Measurements from ENCODE around the gene DAZAP2. TPM values are rescaled to one million over a fixed set of nuclear protein-coding genes. Genes with fewer than 3 reads are reported as not detected.
A peak's percentile ranks its signal among the peaks of the same experiment; 100 is the strongest.

DAZAP2 gene
- total and polyA plus RNA-seq, 2 of the 13 experiments (the other 11 are each of a cell fraction or from before 2014, with no cell fraction given): 64.5 to 222 TPM

DNA sequence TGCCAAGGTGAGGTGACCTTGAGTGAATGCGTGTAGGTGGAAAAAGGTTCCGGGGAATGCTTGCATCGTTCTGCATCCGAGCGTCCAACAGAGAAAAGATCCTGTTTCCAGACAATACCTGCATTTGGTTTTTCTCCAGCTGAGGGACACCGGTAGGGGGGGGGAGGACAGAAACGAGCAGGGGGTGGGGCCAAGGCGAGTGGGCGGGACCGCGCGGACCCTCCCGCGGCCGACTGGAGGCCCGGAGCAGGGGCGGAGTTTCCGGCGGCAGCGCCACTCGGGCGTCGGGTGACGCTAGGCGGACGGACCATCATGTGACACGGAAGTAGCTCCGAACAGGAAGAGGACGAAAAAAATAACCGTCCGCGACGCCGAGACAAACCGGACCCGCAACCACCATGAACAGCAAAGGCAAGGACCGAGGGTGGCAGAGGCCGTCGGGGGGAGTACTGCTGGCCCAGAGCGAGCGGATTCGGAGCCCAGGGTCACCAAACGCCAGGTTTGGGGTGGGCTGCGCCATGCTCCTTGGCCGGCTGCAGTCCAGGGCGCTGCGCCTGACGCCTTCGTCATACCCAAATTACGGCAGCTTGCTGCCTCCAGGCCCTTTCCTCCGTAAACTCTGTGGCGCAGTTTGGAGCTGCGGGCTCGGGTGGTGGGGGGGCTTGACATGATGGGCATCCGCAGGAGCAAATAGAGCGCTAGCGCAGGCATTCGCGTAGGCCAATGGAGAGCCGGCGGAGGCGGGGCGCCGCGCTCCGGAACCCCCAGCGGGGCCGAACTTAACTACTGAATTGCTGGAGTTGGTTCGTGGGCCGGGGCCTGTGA is at the start of gene DAZAP2 (continued):
- TF ChIP-seq JUNB (CRISPR knock-in tag; IDR thresholded peaks at IDR 0.05; ENCODE audit: borderline replicate concordance) (no peak), ZNF501 (CRISPR knock-in tag; IDR thresholded peaks at IDR 0.05) (peak; percentile 67), ZKSCAN8 (CRISPR knock-in tag; IDR thresholded peaks at IDR 0.05; ENCODE audit: borderline replicate concordance) (no peak), MATR3 (CRISPR knock-in tag; IDR thresholded peaks at IDR 0.05) (no peak), PPARG (CRISPR knock-in tag; conservative IDR thresholded peaks at IDR 0.05) (0 out of 2 replicates have a peak, but pooled peaks have one; percentile 7), ZNF773 (CRISPR knock-in tag; IDR thresholded peaks at IDR 0.05; ENCODE audit: borderline replicate concordance) (peak; percentile 56; the same call in 1 of the 2 replicates), ZSCAN22 (CRISPR knock-in tag; IDR thresholded peaks at IDR 0.05) (no peak), SRSF1 (optimal IDR thresholded peaks at IDR 0.05; ENCODE audit: low read depth, low read length) (peak; percentile 79), SKI (IDR thresholded peaks at IDR 0.05; ENCODE audit: partially characterized antibody) (peak; percentile 8), REXO4 (CRISPR knock-in tag; IDR thresholded peaks at IDR 0.05; ENCODE audit: borderline replicate concordance) (no peak), RFX5 (IDR thresholded peaks at IDR 0.05; ENCODE audit: low read depth, low read length) (peak; percentile 9; the same call in 1 of the 2 replicates), TGIF2 (CRISPR knock-in tag; IDR thresholded peaks at IDR 0.05) (no peak; the same call in 1 of the 2 replicates), KLF12 (CRISPR knock-in tag; IDR thresholded peaks at IDR 0.05; ENCODE audit: borderline replicate concordance) (no peak), MIER3 (CRISPR knock-in tag; IDR thresholded peaks at IDR 0.05; ENCODE audit: borderline replicate concordance) (no peak; the same call in 1 of the 2 replicates), SNRNP70 (IDR thresholded peaks at IDR 0.05; ENCODE audit: low read depth, low read length) (no peak)
- TF ChIP-seq, protein P1, sequence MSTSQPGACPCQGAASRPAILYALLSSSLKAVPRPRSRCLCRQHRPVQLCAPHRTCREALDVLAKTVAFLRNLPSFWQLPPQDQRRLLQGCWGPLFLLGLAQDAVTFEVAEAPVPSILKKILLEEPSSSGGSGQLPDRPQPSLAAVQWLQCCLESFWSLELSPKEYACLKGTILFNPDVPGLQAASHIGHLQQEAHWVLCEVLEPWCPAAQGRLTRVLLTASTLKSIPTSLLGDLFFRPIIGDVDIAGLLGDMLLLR (CRISPR knock-in tag; IDR thresholded peaks at IDR 0.05): peak; percentile 53; the same call in 1 of the 2 replicates
- TF ChIP-seq, protein P2, sequence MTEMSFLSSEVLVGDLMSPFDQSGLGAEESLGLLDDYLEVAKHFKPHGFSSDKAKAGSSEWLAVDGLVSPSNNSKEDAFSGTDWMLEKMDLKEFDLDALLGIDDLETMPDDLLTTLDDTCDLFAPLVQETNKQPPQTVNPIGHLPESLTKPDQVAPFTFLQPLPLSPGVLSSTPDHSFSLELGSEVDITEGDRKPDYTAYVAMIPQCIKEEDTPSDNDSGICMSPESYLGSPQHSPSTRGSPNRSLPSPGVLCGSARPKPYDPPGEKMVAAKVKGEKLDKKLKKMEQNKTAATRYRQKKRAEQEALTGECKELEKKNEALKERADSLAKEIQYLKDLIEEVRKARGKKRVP (CRISPR knock-in tag; IDR thresholded peaks at IDR 0.05): no peak
- TF ChIP-seq, protein P3, sequence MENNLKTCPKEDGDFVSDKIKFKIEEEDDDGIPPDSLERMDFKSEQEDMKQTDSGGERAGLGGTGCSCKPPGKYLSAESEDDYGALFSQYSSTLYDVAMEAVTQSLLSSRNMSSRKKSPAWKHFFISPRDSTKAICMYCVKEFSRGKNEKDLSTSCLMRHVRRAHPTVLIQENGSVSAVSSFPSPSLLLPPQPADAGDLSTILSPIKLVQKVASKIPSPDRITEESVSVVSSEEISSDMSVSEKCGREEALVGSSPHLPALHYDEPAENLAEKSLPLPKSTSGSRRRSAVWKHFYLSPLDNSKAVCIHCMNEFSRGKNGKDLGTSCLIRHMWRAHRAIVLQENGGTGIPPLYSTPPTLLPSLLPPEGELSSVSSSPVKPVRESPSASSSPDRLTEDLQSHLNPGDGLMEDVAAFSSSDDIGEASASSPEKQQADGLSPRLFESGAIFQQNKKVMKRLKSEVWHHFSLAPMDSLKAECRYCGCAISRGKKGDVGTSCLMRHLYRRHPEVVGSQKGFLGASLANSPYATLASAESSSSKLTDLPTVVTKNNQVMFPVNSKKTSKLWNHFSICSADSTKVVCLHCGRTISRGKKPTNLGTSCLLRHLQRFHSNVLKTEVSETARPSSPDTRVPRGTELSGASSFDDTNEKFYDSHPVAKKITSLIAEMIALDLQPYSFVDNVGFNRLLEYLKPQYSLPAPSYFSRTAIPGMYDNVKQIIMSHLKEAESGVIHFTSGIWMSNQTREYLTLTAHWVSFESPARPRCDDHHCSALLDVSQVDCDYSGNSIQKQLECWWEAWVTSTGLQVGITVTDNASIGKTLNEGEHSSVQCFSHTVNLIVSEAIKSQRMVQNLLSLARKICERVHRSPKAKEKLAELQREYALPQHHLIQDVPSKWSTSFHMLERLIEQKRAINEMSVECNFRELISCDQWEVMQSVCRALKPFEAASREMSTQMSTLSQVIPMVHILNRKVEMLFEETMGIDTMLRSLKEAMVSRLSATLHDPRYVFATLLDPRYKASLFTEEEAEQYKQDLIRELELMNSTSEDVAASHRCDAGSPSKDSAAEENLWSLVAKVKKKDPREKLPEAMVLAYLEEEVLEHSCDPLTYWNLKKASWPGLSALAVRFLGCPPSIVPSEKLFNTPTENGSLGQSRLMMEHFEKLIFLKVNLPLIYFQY (CRISPR knock-in tag; IDR thresholded peaks at IDR 0.05; ENCODE audit: borderline replicate concordance): 0 out of 2 replicates have a peak, but pooled peaks have one; percentile 32
- TF ChIP-seq, protein P4, sequence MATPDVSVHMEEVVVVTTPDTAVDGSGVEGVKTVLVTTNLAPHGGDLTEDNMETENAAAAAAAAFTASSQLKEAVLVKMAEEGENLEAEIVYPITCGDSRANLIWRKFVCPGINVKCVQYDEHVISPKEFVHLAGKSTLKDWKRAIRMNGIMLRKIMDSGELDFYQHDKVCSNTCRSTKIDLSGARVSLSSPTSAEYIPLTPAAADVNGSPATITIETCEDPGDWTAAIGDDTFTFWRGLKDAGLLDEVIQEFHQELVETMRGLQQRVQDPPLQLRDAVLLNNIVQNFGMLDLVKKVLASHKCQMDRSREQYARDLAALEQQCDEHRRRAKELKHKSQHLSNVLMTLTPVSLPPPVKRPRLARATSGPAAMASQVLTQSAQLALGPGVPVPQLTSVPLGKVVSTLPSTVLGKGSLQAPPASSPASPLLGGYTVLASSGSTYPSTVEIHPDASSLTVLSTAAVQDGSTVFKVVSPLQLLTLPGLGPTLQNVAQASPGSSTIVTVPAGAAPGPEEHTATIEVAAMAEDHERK (CRISPR knock-in tag; IDR thresholded peaks at IDR 0.05; ENCODE audit: low read depth): peak; percentile 77
- TF ChIP-seq, protein P5, sequence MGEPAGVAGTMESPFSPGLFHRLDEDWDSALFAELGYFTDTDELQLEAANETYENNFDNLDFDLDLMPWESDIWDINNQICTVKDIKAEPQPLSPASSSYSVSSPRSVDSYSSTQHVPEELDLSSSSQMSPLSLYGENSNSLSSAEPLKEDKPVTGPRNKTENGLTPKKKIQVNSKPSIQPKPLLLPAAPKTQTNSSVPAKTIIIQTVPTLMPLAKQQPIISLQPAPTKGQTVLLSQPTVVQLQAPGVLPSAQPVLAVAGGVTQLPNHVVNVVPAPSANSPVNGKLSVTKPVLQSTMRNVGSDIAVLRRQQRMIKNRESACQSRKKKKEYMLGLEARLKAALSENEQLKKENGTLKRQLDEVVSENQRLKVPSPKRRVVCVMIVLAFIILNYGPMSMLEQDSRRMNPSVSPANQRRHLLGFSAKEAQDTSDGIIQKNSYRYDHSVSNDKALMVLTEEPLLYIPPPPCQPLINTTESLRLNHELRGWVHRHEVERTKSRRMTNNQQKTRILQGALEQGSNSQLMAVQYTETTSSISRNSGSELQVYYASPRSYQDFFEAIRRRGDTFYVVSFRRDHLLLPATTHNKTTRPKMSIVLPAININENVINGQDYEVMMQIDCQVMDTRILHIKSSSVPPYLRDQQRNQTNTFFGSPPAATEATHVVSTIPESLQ (CRISPR knock-in tag; conservative IDR thresholded peaks at IDR 0.05): 0 out of 2 replicates have a peak, but pooled peaks have one; percentile 30

Data from HepG2 (cell line).